Activated CD8-positive, alpha-beta memory T cell treated with anti-CD3 and anti-CD28 coated beads for 4 hours (primary cell): ENCODE data around the gene DPP4.
"Not testable (repeated sequence)": the region's sequence is repeated elsewhere in the genome, so short reads cannot be mapped to it uniquely, and the experiment has no call there.

Source experiments
- DNase-seq, 2 donors: peaks; one replicate each; pipeline ENCODE4 v3.0.0-alpha.2; 2020; ENCODE audit warnings: low read depth in 2 of 2

DPP4 gene

DNA sequence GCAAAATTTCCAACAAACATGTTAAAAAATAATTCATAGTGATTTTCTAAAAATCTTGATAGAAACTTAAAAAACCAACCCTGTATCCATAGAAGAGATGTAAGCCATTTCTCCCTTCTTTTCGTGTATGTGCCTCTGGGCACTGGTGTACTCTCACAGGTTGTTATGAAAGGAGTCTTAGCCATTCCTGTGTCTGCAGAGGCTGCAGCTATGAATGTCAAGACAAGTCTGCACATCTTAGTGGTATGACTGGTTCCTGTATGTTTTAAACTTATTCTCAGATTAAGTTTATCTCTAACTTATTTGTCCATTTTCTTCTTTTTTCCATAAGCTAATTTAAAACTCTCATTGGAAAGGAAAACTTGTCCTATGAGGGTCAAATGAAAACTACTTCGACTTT lies 84.0 kb downstream of the DPP4 start:
- no peak for DNase-seq

DNA sequence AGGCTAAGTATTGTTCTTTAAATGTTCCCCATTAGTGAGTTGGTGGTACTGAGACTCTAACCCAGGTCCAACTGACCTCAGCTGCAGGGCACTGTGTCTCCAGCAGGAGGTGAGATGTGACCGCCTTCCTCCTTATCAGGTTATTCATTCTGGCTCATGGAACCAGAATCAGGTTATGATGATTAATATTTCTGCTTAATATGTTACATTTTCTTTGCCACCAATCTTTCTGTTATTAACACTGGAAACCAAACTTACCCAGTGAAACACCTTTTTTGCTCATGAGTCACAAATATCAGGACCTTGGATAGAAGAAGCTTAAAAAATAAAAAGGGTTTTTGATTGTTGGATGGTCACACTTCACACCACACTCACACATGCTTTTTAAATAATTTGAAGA lies 85.4 kb downstream of the DPP4 start:
- no peak for DNase-seq

DNA sequence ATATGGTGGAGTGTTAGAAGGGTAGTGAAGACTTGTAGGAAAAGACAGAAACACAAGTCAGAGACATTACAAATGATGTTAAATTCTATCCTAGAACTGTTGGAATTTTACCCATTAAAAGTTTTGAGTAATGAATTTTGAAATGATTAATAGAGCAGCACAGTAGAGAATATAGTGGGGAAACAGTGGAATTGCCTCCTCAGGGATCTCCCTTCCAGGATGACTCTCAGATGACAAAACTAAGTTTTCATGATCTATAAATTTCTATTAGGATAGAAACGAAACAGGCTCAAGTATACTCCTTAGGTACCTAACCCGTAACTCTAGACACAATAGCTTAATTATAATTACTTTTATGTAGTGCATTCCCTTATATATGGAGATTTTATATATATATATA lies 86.7 kb downstream of the DPP4 start:
- no peak for DNase-seq

DNA sequence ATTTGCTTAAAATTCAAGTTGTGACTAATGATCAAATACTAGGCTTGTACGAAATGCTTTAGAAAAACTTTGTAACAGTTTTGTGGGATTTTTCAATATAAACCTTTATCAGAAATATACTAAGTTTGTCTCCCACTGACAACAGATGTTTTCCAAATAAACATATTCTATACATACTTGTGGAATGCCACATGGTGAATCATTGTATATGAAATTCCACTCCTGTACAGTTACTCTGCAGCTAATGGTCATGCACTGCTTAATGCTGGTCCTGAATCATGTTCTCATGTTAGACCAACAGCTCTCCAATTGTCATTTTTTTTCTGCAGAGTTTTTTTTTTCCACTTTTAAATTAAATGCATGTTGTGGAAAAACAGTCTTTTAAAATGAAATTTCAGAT lies 90.1 kb downstream of the DPP4 start:
- no peak for DNase-seq

DNA sequence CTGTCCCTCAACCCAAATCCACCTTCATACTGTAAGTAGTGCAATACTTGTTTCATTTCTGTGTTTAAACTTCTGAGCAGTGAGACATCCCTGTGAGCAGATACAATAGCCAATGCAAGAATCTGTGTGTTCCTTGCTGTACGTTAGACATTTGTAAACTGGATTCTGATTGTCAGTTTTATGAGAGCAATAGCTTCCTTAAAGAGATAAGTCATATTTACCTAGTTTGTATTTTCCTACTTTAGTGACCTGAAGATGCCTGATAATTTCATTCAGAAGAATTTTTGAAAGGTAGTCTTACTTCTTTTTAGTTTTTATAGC lies 90.7 kb downstream of the DPP4 start:
- DNase-seq = no peak

DNA sequence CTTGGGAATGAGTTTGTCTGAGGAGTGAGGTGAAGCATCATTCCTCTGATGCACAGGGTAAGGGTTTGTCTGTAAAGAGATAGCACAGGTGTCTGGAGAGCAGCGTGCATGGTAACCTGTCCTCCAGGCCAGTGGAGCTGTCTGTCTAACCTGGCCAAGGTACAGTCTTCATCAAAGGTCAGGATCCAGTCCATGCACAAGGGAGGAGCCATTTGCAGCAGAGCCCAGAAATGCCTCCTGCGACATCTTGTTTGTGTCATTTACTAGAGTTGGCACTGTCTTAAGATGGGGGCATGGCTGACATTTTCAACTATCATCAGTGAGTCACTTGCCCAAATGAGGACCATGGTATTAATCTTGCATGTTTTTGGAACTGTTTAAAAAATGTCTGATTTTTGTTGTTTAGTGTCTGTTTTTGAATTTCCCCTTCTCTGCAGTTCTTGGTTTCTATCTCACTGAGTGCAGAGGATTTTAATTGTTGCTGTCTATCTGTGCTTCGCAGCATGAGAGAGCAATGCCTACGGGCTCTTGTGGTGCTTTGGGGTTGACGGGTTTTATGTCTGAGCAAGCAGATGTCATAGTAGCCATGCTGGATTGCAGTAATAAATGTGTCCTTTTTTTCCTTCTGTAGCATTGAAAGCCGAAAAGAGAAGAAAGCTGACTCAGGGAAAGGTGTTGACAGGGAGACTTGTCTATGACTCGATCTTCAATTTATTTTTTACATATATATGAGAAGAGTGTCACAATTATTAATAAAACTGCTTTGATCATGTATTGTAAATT lies 91.3 kb downstream of the DPP4 start:
- DNase-seq = no peak

DNA sequence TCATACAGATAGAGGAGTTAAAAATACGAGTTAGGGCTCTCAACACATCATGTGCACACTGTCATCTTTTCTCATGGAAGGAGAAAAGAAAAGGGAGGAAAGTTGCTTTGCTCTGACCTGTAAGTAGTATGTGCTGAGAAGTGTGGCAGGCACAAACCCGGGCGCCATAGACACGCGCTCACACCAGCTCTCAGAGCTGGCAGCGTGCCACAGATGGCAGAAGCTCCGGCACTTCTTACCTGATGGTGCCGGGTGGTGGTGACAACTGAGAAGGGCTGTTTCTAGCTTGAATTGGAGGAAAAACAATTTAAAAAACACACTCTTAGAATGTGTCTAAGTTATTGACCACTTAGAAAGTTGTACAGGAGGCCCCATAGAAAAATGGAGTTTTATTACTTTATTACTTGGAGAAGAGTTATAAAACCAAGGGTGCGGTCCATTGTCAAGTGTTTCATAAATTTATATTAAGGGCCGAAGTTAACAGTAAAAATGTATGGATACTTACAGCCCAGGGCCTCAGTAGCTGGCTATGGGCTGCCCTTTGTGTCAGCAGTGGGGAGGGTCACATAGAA lies 92.2 kb downstream of the DPP4 start:
- no peak for DNase-seq

DNA sequence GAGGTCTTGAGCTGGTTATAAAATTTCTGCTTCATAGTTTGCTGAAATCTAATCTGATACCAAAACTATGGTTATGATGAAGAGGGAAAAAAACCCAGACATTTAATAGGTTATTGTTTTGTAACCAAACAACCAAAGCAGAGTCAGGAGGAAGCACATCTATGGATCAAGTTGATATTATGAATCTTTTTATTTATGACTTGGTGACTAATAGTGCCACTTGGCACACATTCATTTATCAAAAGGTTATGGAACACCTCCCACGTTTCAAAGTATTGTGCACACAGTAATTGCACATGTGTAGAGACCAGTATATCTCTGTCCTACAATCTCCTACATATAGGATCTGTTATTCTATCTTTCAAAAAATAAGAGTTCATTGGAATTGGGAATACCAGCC lies 93.0 kb downstream of the DPP4 start:
- DNase-seq = no peak

DNA sequence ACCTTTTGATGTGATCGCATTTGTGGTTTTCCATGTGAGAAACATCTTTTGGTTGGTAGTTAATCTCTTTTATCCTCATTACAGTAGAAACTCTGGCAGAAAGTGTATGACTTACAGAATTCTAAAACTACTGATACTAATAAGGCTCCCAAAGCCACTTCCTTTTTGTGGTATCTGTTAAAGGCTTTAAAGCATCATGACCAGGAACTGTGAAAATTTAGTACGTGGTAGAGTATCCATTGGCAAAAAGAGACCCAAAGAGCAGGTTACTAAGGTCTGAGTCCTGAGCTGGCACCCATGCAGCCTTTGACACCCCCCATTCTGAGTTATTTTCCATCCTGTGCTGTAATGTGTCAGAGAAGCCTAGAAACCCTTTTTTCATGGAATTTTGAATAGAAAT lies 94.5 kb downstream of the DPP4 start:
- no peak for DNase-seq

DNA sequence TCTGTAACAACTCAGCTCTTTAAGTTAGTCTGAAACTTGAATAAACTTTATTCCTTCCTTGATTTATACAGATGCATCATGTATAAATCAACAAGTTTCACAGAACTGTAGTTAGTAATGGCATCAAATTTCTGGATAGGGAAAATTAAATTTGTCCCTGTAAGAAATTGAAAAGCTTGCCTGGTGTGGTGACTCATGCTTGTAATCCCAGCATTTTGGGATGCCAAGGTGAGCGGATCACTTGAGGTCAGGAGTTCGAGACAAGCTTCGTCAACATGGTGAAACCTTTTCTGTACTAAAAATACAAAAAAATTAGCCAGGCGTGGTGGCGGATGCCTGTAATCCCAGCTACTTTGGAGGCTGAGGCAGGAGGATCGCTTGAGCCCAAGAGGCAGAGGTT lies 96.1 kb downstream of the DPP4 start:
- not testable (repeated sequence) for DNase-seq

DNA sequence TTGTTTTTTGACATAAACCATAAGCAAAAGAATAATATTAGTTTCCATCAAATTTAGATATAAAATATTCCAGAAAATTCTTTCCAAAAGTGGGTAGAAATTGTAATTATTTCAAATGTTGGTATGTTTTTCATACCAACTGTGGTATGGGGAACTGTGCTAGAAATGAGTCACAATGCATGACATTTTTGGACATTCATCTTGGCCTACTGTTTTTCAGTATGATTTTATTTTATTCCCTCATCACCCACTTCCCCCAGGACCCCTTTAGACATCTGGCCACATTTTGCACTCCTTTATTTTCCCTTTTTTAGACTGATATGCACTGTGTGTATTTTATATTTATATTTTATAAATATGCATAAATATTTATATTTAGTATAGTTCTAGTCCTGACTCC lies 97.1 kb downstream of the DPP4 start:
- no peak for DNase-seq

DNA sequence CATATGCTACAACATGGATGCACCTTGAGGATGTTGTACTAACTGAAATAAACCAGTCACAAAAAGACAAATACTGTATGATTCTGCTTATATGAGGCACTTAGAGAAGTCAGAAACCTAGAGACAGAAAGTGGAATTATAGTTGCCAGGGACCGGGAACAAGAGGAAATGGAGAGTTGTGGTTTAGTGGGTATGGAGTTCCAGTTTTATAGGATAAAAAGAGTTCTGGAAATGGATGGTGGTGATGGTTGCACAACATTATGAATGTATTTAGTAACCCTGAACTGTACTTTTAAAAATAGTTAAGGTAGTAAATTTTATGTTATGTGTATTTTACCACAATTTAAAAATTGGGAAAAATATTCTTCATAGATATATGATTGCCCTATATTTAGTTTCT lies 97.7 kb downstream of the DPP4 start:
- DNase-seq = no peak

DNA sequence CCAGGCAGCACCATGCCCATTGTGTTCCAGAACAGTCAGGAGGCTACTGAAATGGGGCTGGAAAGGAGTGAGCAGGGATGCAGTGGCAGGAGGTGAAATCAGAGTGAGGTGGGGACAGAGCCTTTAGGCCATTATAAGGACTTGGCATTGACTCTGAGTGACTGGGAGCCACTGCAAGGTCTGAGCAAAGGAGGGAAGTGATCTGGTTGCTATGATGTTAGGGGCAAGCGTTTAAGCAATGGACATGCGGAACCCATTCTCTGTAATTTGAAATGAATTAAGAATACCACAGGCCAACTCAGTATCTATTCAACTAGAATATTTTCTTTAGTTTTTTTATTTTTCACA lies 98.2 kb downstream of the DPP4 start:
- no peak for DNase-seq

DNA sequence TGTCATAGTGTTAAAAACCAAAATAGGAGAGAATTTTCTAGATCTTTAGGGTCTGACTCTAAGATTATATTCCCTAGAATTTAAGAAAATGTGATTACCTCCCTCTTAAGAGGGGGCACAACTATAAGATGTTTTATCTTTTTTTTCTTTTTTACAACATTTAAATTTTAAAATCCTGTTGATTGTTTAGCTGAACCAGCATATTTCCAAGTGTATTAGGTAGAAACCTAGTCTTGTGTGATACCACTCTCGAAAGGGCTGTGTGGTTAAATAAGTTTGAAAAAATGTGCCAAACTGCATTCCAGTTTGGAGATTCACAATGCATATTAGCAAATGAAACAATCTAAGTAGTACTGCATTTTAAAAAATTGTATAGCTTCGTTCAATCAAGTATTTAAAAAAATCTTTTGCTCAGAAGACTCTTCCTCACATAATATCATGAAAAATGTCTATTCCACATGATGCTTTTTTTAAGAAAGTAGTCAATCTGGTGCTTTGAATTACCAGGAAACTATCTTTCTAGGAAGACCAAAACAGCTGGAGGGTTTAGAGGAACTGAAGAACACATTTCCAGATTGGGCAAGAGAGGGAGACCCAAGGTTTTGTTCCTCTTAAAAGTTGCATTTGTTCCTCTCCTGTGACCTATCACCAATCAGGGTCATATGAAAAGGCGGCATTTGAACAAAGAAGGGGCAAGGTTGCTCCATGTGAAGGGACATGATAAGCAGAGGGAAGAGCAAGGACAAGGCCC lies 98.8 kb downstream of the DPP4 start:
- DNase-seq = no peak

DNA sequence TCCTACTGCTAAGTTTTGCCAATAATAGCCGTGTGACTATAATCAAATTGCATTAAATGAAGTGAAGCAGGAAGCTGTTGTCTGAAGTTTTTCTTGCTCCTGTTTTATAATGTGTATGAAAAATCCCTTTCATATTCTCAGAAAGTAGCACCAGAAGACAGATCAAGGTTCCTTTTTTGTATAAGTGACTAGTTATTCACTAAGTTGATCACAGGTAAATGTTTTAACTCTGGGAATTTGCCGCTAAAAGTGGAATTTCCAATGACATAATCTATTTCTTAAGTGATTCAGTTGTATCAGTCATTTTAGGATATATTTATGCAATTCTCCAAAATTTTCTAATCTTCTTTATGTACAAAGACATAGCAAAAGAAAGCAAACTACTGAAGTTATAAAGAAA lies 99.6 kb downstream of the DPP4 start:
- no peak for DNase-seq

DNA sequence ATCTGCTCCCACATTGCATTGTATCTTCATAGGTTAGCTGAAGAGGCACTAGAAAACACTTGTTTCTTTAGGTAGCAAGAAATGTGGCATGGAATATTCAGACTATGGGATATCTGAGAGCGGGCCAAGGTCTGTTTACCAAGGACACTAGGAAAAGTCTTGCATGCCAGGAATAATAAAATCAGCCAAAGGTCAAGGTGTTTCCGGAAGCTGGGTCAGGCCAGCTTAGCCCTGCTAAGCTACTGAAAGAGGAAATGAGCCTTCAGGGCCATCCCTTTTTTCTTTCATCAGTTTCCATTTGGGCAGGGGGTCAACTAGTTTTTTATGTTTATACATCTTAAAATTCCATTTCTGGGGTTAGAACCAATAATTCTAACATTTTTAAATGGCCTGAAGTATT lies 101.1 kb downstream of the DPP4 start:
- DNase-seq = no peak

DNA sequence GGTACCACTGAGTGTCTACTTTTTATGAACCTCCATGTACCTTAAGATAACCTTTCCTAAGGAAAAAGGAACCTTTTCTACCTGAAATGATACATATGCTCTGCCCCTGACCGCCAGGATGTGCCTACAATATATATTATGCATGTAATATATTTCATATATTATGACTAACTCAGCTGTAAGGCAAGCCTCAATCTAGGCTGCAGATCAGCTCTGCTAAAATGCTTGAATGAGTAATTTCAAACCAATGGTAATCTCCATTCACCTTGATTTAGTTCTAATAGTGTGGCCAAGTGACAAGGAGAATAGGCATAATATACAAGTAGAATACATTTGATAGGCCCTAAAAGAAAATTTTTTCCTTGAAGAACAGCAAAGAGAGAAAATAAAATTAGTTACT lies 101.8 kb downstream of the DPP4 start:
- DNase-seq = no peak

DNA sequence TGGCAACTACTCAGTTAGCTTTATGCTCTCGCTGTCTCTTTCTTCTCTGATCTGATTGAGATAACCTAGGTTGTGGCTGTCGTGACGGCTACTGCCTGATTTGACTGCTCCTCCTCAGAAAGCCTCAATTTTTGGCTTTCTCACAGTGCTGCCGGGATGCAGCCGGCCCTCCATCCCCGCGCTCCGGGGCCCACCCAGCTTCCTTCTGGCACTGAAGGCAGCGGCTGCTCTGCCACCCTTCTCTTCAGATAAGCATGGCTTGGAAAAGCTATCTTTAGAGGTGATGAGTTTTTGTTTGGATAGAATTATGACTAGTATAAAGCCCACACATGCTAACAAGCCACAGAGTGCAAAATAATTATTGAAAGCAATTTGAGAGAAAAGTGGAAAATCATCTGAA lies 102.5 kb downstream of the DPP4 start:
- DNase-seq = no peak

DNA sequence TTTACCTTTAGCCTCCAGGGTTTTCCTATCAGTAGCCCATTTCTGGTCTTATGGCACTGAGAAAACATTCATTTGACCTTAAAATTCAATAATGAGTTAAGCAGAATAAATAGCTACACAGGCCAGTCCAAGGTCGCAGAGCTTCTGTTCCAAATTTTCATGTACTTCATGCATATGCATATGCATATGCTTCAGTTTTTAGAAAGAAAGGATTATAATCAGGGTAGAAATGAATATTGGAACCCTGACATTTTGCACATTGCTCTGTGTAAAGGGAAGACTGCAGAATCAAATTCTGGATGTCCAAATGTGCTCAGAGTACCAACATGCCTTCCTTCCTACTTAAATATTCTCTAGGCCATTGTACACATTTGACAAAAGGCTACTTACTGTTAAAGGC lies 104.9 kb downstream of the DPP4 start:
- DNase-seq = no peak

DNA sequence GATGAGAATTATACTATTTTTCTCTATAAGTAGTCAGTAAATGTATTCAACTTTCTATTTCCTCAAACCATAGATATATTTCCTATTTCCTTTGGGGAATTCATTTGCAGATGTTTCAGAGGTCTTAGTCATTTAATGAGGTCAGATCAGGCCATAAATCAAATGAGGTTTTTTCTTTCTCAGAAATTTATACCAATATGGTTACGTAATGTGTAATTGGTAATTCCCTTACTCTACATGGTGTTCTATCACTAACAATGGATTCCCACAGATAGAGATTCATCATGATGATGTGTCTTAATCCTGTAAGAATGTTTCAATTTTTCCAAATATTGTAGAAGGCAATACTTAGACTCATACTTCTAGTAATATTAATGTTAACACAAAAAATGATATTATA lies 108.0 kb downstream of the DPP4 start:
- no peak for DNase-seq

DNA sequence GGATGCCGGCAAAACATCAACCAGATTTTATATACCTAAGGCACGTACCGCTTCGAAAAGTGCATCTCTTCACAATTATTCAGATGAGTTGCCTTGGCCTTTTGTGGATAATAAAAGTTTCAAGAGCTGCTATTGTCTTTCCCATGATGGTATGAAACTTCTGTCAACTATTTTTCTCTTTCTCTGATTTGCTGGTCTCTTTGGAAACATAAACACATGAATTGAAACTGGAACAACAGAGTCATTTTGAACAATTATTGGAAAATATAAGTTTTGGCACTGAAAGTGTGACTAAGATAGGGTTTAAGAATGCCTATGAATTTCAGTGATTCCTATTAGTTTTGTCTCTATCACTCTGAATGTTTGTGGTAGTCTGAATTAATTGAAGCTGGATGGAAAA lies 109.9 kb downstream of the DPP4 start:
- DNase-seq = no peak

DNA sequence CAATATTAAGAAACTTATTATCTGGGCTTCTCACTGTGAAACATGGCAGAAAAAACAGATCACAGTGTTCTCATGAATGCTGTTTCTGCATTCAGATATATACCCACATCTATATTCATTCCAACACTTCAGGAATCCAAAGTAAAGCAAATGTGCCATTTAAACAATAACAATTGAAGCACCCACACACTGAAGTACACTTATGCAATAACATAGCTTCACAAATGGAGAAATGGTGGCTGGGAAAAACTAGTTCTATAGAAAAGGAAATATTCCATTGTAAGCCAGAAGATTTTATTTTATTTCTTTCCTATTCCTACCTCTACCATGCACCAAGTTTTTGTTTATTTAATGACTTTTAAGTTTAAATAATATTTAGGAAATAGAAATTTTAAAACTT lies 111.9 kb downstream of the DPP4 start:
- DNase-seq = no peak

DNA sequence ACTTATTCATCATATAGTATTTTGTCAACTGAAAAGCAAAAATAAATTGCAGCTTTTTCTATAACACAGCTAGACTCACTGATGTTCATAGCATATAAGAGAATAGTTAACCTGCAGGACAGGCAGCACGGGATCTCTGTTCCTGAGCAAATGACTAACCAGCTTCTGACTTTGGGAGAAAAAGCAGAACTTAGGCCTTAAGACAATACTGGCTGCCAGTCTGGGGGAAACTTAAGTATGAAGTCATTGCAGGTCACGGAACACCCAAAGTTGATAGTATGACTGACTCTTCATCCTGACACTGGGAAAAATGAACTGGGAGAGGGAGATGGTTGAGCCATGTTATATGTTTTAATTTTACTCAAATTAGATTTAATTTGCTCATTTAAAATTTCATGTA lies 113.0 kb downstream of the DPP4 start:
- DNase-seq = no peak

DNA sequence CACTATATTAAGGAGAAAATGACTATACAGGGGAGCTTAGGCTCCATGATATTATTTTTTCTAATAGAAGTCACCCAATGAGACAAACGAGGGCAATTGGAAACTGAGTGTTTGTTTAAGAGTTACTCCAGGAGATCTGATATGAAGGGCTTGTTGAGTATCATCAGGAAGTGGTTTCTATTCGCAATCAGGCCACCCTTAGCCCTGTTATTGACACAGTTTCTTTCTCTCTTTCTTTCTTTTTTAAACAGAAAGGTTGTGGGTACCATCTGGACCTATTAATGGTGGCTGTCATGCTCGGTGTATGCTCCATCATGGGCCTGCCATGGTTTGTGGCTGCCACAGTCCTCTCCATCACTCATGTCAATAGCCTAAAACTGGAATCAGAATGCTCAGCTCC lies 117.3 kb downstream of the DPP4 start:
- no peak for DNase-seq
